H9 (cell line): ENCODE measurements around the gene TLCD3A. TPM values are rescaled to one million over a fixed set of nuclear protein-coding genes. Genes with fewer than 3 reads are reported as not detected.

Experiments used
- DNase-seq: peaks from one replicate; pipeline ENCODE4 v3.0.0-alpha.2; 2017
- H2AFZ ChIP-seq: one replicate; pipeline ENCODE4 v1.6.1; 2013; ENCODE audit warnings: mild to moderate bottlenecking, low read length, control low read depth, moderate library complexity
- H2AK5ac ChIP-seq: 2 replicates; pipeline ENCODE4 v1.6.1; 2013; ENCODE audit warnings: low read length, control low read depth, mixed read lengths; ENCODE audit not compliant: insufficient read length
- H2BK120ac ChIP-seq: one replicate; pipeline ENCODE4 v1.6.1; 2013; ENCODE audit warnings: low read depth, mild to moderate bottlenecking, low read length, control low read depth, inconsistent platforms; ENCODE audit not compliant: poor library complexity, severe bottlenecking
- H2BK12ac ChIP-seq: 2 replicates; pipeline ENCODE4 v1.6.1; 2013; ENCODE audit warnings: low read length, control low read depth, mixed read lengths, low read depth; ENCODE audit not compliant: insufficient read length
- H2BK15ac ChIP-seq: 2 replicates; pipeline ENCODE4 v1.6.1; 2013; ENCODE audit warnings: low read depth, low read length, control low read depth
- H2BK20ac ChIP-seq: one replicate; pipeline ENCODE4 v1.6.1; 2013; ENCODE audit warnings: low read depth, mild to moderate bottlenecking, low read length, control low read depth, inconsistent platforms; ENCODE audit not compliant: poor library complexity, severe bottlenecking
- H2BK5ac ChIP-seq: 2 replicates; pipeline ENCODE4 v1.6.1; 2013; ENCODE audit warnings: low read length, control low read depth, mixed read lengths; ENCODE audit not compliant: insufficient read length
- H3K14ac ChIP-seq: 2 replicates; pipeline ENCODE4 v1.6.1; 2013; ENCODE audit warnings: low read length, control low read depth; ENCODE audit not compliant: insufficient read depth
- H3K18ac ChIP-seq: 2 replicates; pipeline ENCODE4 v1.6.1; 2013; ENCODE audit warnings: low read depth, mild to moderate bottlenecking, mixed read lengths, low read length, control low read depth; ENCODE audit not compliant: insufficient read length
- H3K23ac ChIP-seq: 2 replicates; pipeline ENCODE4 v1.6.1; 2013; ENCODE audit warnings: low read length, control low read depth, mixed read lengths, low read depth; ENCODE audit not compliant: insufficient read length
- H3K23me2 ChIP-seq: 2 replicates; pipeline ENCODE4 v1.6.1; 2013; ENCODE audit warnings: low read depth, mild to moderate bottlenecking, mixed read lengths, low read length, control low read depth; ENCODE audit not compliant: insufficient read length, poor library complexity, severe bottlenecking
- H3K27ac ChIP-seq: 2 replicates; pipeline ENCODE4 v1.5.1; 2013; ENCODE audit warnings: low read length, control low read depth, mixed read lengths, low read depth; ENCODE audit not compliant: insufficient read length
- H3K27me3 ChIP-seq: 2 replicates; pipeline ENCODE4 v1.6.1; 2013; ENCODE audit warnings: low read length, control low read depth, inconsistent platforms; ENCODE audit not compliant: insufficient read depth
- H3K4ac ChIP-seq: 2 replicates; pipeline ENCODE4 v1.6.1; 2013; ENCODE audit warnings: low read depth, mild to moderate bottlenecking, control low read depth, inconsistent platforms, low read length, moderate library complexity
- H3K4me1 ChIP-seq: 2 replicates; pipeline ENCODE4 v1.6.1; 2013; ENCODE audit warnings: low read length, control low read depth, inconsistent platforms; ENCODE audit not compliant: insufficient read depth
- H3K4me2 ChIP-seq: 2 replicates; pipeline ENCODE4 v1.6.1; 2013; ENCODE audit warnings: low read length, control low read depth, mixed read lengths; ENCODE audit not compliant: insufficient read length, insufficient read depth
- H3K56ac ChIP-seq: 2 replicates; pipeline ENCODE4 v1.6.1; 2013; ENCODE audit warnings: low read depth, mild to moderate bottlenecking, mixed read lengths, low read length, control low read depth; ENCODE audit not compliant: insufficient read length
- H3K79me1 ChIP-seq: 2 replicates; pipeline ENCODE4 v1.6.1; 2013; ENCODE audit warnings: low read depth, mild to moderate bottlenecking, moderate library complexity, low read length, control low read depth, inconsistent platforms; ENCODE audit not compliant: insufficient read depth, poor library complexity, severe bottlenecking
- H3K79me2 ChIP-seq: 2 replicates; pipeline ENCODE4 v1.6.1; 2013; ENCODE audit warnings: low read length, control low read depth, inconsistent platforms; ENCODE audit not compliant: insufficient read depth
- H3K9ac ChIP-seq: 2 replicates; pipeline ENCODE4 v1.6.1; 2013; ENCODE audit warnings: low read length, control low read depth, mixed read lengths; ENCODE audit not compliant: insufficient read length; ENCODE audit errors: extremely low read depth
- H3K9me3 ChIP-seq: one replicate; pipeline ENCODE4 v1.6.1; 2013; ENCODE audit warnings: low read depth, low read length, inconsistent platforms; ENCODE audit not compliant: control insufficient read depth
- H3T11ph ChIP-seq: one replicate; pipeline ENCODE4 v1.6.1; 2013; ENCODE audit warnings: mild to moderate bottlenecking, low read length, control low read depth, inconsistent platforms
- H4K20me1 ChIP-seq: one replicate; pipeline ENCODE4 v1.6.1; 2013; ENCODE audit not compliant: control insufficient read depth, insufficient read length, insufficient read depth
- H4K5ac ChIP-seq: 2 replicates; pipeline ENCODE4 v1.6.1; 2013; ENCODE audit warnings: low read depth, mild to moderate bottlenecking, mixed read lengths, low read length, control low read depth; ENCODE audit not compliant: insufficient read length
- H4K8ac ChIP-seq: replicated peaks from 2 replicates; pipeline ENCODE4 v1.6.1; 2013; ENCODE audit warnings: low read length, control low read depth, mixed read lengths, low read depth; ENCODE audit not compliant: insufficient read length
- H4K91ac ChIP-seq: 2 replicates; pipeline ENCODE4 v1.6.1; 2013; ENCODE audit warnings: low read depth, mild to moderate bottlenecking, moderate library complexity, mixed read lengths, low read length, control low read depth; ENCODE audit not compliant: insufficient read length
- H3K27ac Mint-ChIP-seq, 3 experiments: 2 replicates in 2 of 3; 3 replicates in 1 of 3; pipeline ENCODE4 v1.8.0; 2020 to 2021; ENCODE audit warnings: mixed read lengths in 3 of 3, mild to moderate bottlenecking in 1 of 3, moderate library complexity in 1 of 3
- H3K27me3 Mint-ChIP-seq: 2 replicates; pipeline ENCODE4 v1.8.0; 2021; ENCODE audit warnings: low read depth, mild to moderate bottlenecking, moderate library complexity, mixed read lengths
- H3K36me3 Mint-ChIP-seq, 3 experiments: 2 replicates in 2 of 3; 3 replicates in 1 of 3; pipeline ENCODE4 v1.8.0; 2020 to 2021; ENCODE audit warnings: low read depth in 3 of 3, mixed read lengths in 3 of 3; ENCODE audit not compliant: insufficient read depth in 1 of 3
- H3K4me1 Mint-ChIP-seq, 2 experiments: 2 replicates each; pipeline ENCODE4 v1.8.0; 2020; ENCODE audit warnings: mixed read lengths in 2 of 2
- H3K4me3 Mint-ChIP-seq, 2 experiments: 2 replicates in 1 of 2; 3 replicates in 1 of 2; pipeline ENCODE4 v1.8.0; 2020 to 2021; ENCODE audit warnings: mild to moderate bottlenecking in 2 of 2, mixed read lengths in 2 of 2, moderate library complexity in 1 of 2
- H3K9me3 Mint-ChIP-seq, 2 experiments: 2 replicates in 1 of 2; 3 replicates in 1 of 2; pipeline ENCODE4 v1.8.0; 2020; ENCODE audit warnings: mild to moderate bottlenecking in 2 of 2, mixed read lengths in 2 of 2, moderate library complexity in 1 of 2
- whole genome bisulfite sequencing: extraction: QIAGEN DNeasy Blood & Tissue Kit; methylation state at CpG from one replicate; pipeline ENCODE4 v1.1.7; 2013; ENCODE audit warnings: missing lambda C conversion rate, low lambda C conversion rate, mixed read lengths; ENCODE audit not compliant: insufficient read length; ENCODE audit errors: extremely low coverage; 5-methylcytosine and 5-hydroxymethylcytosine counted together
- total RNA-seq: library from RNA; stranded (reverse); gene quantifications from 2 replicates; pipeline ENCODE4 v1.2.1, GENCODE V29; 2021
- TF ChIP-seq, protein P1 (sequence below): fragments of 200-600 bp; sonication (generic); conservative IDR thresholded peaks from 3 replicates; pipeline ENCODE4 v1.8.0; 2021; ENCODE audit warnings: antibody characterized with exemption, mild to moderate bottlenecking

TLCD3A gene
- total RNA-seq, 1 experiment from 2014 or later: 29.6 TPM

DNA sequence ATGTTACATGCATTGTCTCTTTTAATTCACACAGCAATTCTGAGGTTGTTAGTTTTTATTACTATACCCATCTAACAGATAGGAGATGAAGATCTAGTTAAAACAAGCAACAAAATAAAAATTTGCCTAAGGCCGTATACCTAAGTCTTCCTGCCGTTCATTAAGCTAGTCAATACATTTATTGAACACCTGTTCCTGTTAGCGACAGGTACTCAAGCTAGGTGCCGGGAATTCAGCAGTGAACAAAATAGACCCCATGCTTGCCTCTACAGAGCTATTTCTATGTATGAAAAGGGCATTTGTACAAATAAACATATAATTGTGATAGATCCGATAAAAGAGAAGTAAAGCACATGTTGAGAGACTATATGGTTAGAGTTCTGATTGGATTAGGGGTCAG, 14.3 kb upstream of the TLCD3A start:
- H3K79me1 ChIP-seq: peaks cover 3% of the 10 kb centered on the region
- no peaks in the 10 kb centered on the region for H3K4me1 ChIP-seq
- Mint-ChIP-seq H3K4me1 (peaks cover 7 to 11% of the 10 kb centered on the region in 2 experiments), H3K27me3 (no peaks in the 10 kb centered on the region; the same call in 1 of the 2 replicates), H3K27ac (no peak overlapping the region), H3K36me3 (no peaks in the 10 kb centered on the region), H3K9me3 (no peaks in the 10 kb centered on the region; a peak in 1 of 5 replicates), H3K4me3 (no peak overlapping the region)
- H3K56ac ChIP-seq: no peak overlapping the region
- no peak overlapping the region for H2BK20ac ChIP-seq
- H3T11ph ChIP-seq: no peak overlapping the region
- H3K27me3 ChIP-seq: no peaks in the 10 kb centered on the region
- H2BK15ac ChIP-seq: no peak overlapping the region
- H3K14ac ChIP-seq: no peak overlapping the region
- H2BK12ac ChIP-seq: no peak overlapping the region
- WGBS: no CpG with 5 or more reads among the region's 5 CpGs
- no peak overlapping the region for H3K18ac ChIP-seq
- no peak overlapping the region for H3K4ac ChIP-seq
- H2AFZ ChIP-seq: no peak overlapping the region
- DNase-seq: no peak
- no peak overlapping the region for H4K91ac ChIP-seq
- no peak overlapping the region for H3K27ac ChIP-seq
- H4K5ac ChIP-seq: no peak overlapping the region
- H3K79me2 ChIP-seq: no peaks in the 10 kb centered on the region
- H3K9ac ChIP-seq: no peak overlapping the region
- H3K23me2 ChIP-seq: peaks cover 5% of the 10 kb centered on the region
- H4K8ac ChIP-seq: no peak overlapping the region
- H3K23ac ChIP-seq: no peak overlapping the region
- H3K4me2 ChIP-seq: no peak overlapping the region
- TF ChIP-seq, protein P1, sequence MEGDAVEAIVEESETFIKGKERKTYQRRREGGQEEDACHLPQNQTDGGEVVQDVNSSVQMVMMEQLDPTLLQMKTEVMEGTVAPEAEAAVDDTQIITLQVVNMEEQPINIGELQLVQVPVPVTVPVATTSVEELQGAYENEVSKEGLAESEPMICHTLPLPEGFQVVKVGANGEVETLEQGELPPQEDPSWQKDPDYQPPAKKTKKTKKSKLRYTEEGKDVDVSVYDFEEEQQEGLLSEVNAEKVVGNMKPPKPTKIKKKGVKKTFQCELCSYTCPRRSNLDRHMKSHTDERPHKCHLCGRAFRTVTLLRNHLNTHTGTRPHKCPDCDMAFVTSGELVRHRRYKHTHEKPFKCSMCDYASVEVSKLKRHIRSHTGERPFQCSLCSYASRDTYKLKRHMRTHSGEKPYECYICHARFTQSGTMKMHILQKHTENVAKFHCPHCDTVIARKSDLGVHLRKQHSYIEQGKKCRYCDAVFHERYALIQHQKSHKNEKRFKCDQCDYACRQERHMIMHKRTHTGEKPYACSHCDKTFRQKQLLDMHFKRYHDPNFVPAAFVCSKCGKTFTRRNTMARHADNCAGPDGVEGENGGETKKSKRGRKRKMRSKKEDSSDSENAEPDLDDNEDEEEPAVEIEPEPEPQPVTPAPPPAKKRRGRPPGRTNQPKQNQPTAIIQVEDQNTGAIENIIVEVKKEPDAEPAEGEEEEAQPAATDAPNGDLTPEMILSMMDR: no peak
- H2AK5ac ChIP-seq: no peak overlapping the region
- no peaks in the 10 kb centered on the region for H4K20me1 ChIP-seq
- H2BK120ac ChIP-seq: no peak overlapping the region
- H2BK5ac ChIP-seq: no peak overlapping the region
- H3K9me3 ChIP-seq: no peaks in the 10 kb centered on the region
